Thyroid gland (tissue), 4 donors: ENCODE data around the gene NDUFB2. TPM values are rescaled to one million over a fixed set of nuclear protein-coding genes. Genes with fewer than 3 reads are reported as not detected.

ENCODE experiments used
- DNase-seq, 2 donors: peaks; one replicate each; pipeline ENCODE4 v3.0.0-alpha.2; 2019
- H3K27ac ChIP-seq, 3 donors: fragments of 200-600 bp; sonication (generic); 1 replicate in 2 of 3; 2 replicates in 1 of 3; pipeline ENCODE4 v1.5.1; 2016 to 2019; ENCODE audit warnings: mild to moderate bottlenecking in 1 of 3, moderate library complexity in 1 of 3
- H3K27me3 ChIP-seq: fragments of 200-600 bp; sonication (generic); one replicate; pipeline ENCODE4 v1.5.1; 2019
- H3K36me3 ChIP-seq, 2 donors: fragments of 200-600 bp; sonication (generic); one replicate each; pipeline ENCODE4 v1.5.1; 2016 to 2019
- H3K4me1 ChIP-seq, 2 donors: fragments of 200-600 bp; sonication (generic); one replicate each; pipeline ENCODE4 v1.5.1; 2017 to 2019
- H3K4me3 ChIP-seq, 3 donors: fragments of 200-600 bp; sonication (generic); replicated peaks in 1 of 3; 1 replicate in 2 of 3; 2 replicates in 1 of 3; pipeline ENCODE4 v1.5.1; 2016; ENCODE audit warnings: mild to moderate bottlenecking in 1 of 3
- H3K9me3 ChIP-seq: fragments of 200-600 bp; sonication (generic); one replicate; pipeline ENCODE4 v1.5.1; 2017
- POLR2A ChIP-seq, 2 donors: fragments of 450-650 bp; IDR thresholded peaks; one replicate each; pipeline ENCODE4 v1.6.1; 2017; ENCODE audit warnings: antibody characterized with exemption in 2 of 2, mild to moderate bottlenecking in 2 of 2, moderate library complexity in 1 of 2
- WGBS, 2 donors: methylation state at CpG; one replicate each; pipeline ENCODE4 v1.1.5; 2017; 5-methylcytosine and 5-hydroxymethylcytosine counted together
- intact Hi-C: fragments of 100-400 bp; cut with DNase I; formaldehyde crosslinking; loops from one replicate; pipeline ENCODE4 v1.15.1; 2023
- total RNA-seq, 4 donors: library from RNA; depleted of rRNA; stranded (reverse); fragments of >200 nt; gene quantifications; one replicate each; pipeline ENCODE4 v1.2.3, GENCODE V29; 2016
- TF ChIP-seq, protein P1 (sequence below), 6 experiments: fragments of 200-600 bp in 3 of 6; fragments of 450-650 bp in 3 of 6; sonication (generic) in 3 of 6; IDR thresholded peaks; one replicate each; pipeline ENCODE4 v1.5.1; 2016 to 2019; ENCODE audit warnings: antibody characterized with exemption in 6 of 6, mild to moderate bottlenecking in 2 of 6, inconsistent platforms in 1 of 6, moderate library complexity in 1 of 6

NDUFB2 gene
- 100 to 1,000 TPM; 213 to 955 (median 698) TPM for total RNA-seq

DNA sequence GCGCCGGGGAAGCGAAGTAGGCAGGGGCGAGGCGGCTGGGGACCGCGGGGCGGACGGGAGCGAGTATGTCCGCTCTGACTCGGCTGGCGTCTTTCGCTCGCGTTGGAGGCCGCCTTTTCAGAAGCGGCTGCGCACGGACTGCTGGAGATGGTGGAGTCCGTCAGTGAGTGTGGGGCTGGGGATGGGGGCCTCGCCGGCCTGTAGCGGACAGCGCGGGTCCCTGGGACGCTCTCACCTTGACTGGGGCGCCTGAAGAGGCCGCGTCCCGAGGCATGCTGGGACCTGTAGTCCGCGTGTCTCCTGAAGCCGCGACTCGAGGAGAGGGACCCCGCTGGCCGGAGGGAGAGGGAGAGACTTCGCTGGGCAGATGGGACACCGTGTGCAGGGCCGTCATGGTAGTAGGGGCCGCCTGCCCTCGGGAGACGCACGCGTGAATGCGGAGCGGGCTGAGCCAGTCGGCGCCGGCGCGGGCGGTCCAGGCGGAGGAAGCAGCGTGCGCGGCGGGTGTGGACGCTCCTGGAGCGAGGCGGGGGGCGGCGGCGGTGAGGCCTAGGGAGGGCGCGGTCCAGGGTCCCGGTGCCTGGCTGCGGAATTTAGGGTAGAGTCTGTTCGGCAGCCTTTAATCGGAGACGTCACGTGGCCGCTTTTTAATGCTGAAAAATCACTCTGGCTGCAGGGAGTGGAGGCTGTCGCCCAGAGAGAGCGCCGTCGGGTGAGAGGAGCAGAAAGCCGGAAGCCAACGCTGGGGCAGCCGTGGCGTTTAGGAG lies at the start of gene NDUFB2:
NDUFB2 (plus strand) TSS at position 29 of the 767 bp plus-strand sequence; CDS start at position 66, 37 bp downstream.
- no peaks in the 10 kb centered on the region for H3K27me3 ChIP-seq
- no peaks in the 10 kb centered on the region for H3K9me3 ChIP-seq
- peaks cover 17 to 18% of the 10 kb centered on the region in 2 donors for H3K4me1 ChIP-seq
- peak; percentile 80 to 83 for DNase-seq
- WGBS, 2 donors, result 0 to 1% methylated on average over 2 to 44 of the region's 82 CpGs
- intact Hi-C loops, result no loop called here
- H3K4me3 ChIP-seq, result peak within 1 kb of the TSS; percentile 16 to 75 (median 52)
- TF ChIP-seq, protein P1, sequence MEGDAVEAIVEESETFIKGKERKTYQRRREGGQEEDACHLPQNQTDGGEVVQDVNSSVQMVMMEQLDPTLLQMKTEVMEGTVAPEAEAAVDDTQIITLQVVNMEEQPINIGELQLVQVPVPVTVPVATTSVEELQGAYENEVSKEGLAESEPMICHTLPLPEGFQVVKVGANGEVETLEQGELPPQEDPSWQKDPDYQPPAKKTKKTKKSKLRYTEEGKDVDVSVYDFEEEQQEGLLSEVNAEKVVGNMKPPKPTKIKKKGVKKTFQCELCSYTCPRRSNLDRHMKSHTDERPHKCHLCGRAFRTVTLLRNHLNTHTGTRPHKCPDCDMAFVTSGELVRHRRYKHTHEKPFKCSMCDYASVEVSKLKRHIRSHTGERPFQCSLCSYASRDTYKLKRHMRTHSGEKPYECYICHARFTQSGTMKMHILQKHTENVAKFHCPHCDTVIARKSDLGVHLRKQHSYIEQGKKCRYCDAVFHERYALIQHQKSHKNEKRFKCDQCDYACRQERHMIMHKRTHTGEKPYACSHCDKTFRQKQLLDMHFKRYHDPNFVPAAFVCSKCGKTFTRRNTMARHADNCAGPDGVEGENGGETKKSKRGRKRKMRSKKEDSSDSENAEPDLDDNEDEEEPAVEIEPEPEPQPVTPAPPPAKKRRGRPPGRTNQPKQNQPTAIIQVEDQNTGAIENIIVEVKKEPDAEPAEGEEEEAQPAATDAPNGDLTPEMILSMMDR (IDR thresholded peaks at IDR 0.05), result peak in 1 of 6 experiments; percentile 22
- TF ChIP-seq POLR2A (IDR thresholded peaks at IDR 0.05), result peak; percentile 39 to 93
- peak within 1 kb of the TSS; percentile 79 to 97 (median 92) for H3K27ac ChIP-seq
- H3K36me3 ChIP-seq, result no peaks in the 10 kb centered on the region

DNA sequence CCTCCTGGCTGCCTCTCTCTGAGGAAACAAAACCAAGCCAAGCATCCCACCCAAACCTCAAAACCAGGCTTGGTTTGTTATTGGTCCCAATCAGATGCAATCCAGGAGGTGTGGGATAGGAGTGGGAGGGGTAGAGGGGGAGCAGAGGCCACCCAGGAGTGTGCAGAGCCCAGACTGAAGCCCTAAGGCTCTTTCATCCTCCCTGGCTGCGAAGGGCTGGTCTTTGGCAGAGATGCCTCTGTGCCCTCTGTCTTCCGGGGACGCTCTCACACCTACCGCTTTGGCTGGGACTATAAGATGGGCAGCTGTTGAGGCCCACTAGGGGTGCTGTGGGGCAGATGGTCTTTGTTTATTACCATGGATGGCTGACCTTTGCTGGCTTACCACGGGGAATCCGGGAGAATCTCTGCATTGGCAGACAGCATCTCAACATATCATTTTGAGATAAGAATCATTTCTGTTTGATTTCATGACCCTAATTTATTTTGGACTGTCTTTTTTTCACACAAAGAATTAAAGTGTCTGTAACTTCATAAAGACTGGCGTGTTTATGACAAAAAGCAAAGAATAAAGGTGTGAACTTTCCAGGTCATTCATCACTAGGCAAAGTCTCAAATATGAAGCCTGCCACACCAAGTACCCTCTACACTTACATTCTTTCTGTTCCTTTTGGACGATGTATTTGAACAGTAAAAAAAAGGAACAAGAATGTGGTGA lies 49.4 kb upstream of the NDUFB2 start:
- no peak for TF ChIP-seq POLR2A (IDR thresholded peaks at IDR 0.05)
- TF ChIP-seq, protein P1 (IDR thresholded peaks at IDR 0.05), result peak in 1 of 6 experiments; percentile 37
- no peak overlapping the region for H3K4me3 ChIP-seq
- H3K4me1 ChIP-seq, result no peaks in the 10 kb centered on the region
- intact Hi-C loops, result no loop called here
- H3K27ac ChIP-seq, result no peak overlapping the region
- 24 to 29% methylated on average over 8 of the region's 8 CpGs for WGBS, 2 donors
- H3K36me3 ChIP-seq, result no peaks in the 10 kb centered on the region
- peak; percentile 21 to 38 for DNase-seq
- H3K27me3 ChIP-seq, result no peaks in the 10 kb centered on the region
- no peaks in the 10 kb centered on the region for H3K9me3 ChIP-seq

- DNase-seq, result no peak
- Histone ChIP-seq H3K27me3 (no peaks in the 10 kb centered on the region), H3K4me1 (no peaks in the 10 kb centered on the region), H3K36me3 (no peaks in the 10 kb centered on the region), H3K27ac (no peak overlapping the region), H3K4me3 (no peak overlapping the region), H3K9me3 (no peaks in the 10 kb centered on the region)
- WGBS, 2 donors, result 86 to 90% methylated on average over 6 of the region's 6 CpGs
- TF ChIP-seq POLR2A (IDR thresholded peaks at IDR 0.05), result no peak
- TF ChIP-seq, protein P1 (IDR thresholded peaks at IDR 0.05), result no peak
- intact Hi-C loops, result no loop called here
Observed at GRCh38 chr7:140649556-140650205, 46.8 kb upstream of the NDUFB2 start.

DNA sequence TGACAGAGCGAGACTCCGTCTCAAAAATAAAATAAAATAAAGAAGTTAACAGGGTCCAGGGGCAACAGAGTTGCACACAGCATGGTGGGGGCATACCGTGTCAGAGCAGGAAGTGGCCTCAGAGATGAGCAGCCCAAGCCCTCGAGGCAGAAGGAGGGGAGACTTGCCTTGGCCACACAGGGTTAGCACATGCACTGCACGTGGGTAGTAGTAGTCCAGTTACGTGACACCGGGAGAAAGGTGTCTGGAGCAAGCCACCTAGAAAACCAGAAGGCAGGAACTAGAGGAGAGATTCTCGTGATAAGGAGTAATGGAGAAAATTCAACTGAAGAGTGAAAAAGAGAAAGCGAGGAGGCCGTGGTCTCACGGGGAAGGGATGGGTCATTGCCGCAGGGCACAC lies 46.1 kb upstream of the NDUFB2 start:
- Histone ChIP-seq H3K4me3 (no peak overlapping the region), H3K36me3 (no peaks in the 10 kb centered on the region), H3K9me3 (no peaks in the 10 kb centered on the region), H3K4me1 (no peaks in the 10 kb centered on the region), H3K27me3 (no peaks in the 10 kb centered on the region), H3K27ac (no peak overlapping the region)
- WGBS, 2 donors, result 86 to 87% methylated on average over 12 of the region's 12 CpGs
- TF ChIP-seq, protein P1 (IDR thresholded peaks at IDR 0.05), result no peak
- TF ChIP-seq POLR2A (IDR thresholded peaks at IDR 0.05), result no peak
- no peak for DNase-seq
- intact Hi-C loops, result no loop called here
